ENCODE measurements around the gene PERM1.

PERM1 gene

DNA sequence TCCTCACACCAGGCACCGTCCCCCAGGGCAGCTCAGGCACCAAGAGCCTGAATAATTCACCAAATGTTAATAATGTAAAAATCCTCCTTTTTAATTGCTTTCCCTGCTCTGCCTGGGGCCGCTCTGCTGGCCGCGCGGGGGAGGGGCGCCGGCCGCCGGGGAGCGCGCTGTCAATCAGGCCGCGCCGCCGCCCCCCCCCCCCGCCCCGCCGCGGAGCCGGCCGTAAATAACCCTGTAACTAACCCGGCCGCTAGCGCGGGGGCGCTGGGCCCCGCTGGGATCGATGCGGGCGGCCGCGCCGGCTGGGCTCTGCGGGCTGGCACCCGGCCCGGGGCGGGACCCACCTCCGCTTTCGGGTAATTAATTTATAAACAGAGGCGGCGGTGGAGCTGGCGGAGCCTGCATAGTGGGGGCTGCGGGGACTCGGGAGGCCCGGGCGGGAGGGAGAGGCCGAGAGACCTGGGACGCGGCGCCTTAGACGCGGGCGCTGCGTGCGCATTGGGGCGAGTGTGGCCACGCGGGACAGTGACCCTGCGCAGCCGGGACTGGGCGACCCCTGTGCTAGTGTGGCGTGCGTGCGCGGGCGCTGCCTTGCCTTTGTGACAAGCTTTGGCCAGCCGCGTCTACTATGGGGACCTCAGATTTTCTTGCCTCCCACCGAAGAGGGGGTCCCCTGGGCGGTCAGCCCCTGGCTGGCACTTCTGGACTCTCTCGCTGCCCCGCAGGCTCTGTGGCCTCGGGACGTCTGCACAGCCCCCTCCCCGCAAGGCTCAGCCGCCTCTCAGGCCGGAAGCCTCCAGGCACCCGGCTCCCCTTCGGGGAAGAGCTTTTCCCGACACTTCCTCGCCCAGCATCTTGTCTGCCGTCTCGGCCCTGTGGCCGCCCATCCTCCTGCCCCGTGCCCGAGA is 41.5 kb downstream of the PERM1 start:
- peaks cover 63% of the 10 kb centered on the region for H3K4me1 ChIP-seq
- DNase-seq = peak; percentile 86
- H3K4me3 ChIP-seq (ENCODE audit: low read depth, low read length) = peak overlapping the region; percentile 47
- no peaks in the 10 kb centered on the region for H3K9me3 ChIP-seq
- TF ChIP-seq, protein P1, sequence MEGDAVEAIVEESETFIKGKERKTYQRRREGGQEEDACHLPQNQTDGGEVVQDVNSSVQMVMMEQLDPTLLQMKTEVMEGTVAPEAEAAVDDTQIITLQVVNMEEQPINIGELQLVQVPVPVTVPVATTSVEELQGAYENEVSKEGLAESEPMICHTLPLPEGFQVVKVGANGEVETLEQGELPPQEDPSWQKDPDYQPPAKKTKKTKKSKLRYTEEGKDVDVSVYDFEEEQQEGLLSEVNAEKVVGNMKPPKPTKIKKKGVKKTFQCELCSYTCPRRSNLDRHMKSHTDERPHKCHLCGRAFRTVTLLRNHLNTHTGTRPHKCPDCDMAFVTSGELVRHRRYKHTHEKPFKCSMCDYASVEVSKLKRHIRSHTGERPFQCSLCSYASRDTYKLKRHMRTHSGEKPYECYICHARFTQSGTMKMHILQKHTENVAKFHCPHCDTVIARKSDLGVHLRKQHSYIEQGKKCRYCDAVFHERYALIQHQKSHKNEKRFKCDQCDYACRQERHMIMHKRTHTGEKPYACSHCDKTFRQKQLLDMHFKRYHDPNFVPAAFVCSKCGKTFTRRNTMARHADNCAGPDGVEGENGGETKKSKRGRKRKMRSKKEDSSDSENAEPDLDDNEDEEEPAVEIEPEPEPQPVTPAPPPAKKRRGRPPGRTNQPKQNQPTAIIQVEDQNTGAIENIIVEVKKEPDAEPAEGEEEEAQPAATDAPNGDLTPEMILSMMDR (IDR thresholded peaks at IDR 0.05; ENCODE audit: low read depth, low read length) = no peak
- H3K36me3 ChIP-seq = peaks cover 15% of the 10 kb centered on the region
- H3K27me3 ChIP-seq = 0 out of 2 replicates have a peak, but pooled peaks cover under 1% of the 10 kb centered on the region

DNA sequence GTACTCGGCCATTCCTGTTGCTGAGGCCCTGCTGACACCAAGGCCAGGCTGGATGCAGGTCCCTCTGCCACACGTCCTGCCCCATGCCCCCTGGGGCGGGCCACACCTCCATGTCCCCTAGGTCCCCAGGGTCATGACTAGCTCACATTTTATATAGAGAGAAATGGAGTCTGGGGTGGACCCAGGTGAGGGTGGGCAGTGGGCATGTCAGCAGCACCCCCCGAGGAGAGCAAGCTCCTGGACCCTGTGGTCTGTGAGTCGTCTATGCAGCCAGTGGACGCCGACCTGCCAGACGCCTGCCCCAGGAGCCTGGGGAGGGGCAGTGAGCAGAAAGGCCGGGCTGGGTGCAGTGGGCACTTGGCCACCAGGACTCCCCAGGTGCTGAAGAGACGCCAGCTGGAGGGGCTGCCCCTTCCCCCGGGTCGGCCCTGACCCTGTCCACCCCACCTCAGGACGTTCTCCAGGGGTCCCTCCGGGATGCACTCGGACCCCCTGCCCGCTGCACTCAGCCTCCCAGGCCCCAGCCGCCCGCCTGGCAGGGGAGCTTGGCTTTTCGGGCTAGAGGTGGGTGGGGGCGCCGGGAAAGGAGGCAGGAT is 42.3 kb downstream of the PERM1 start:
- H3K36me3 ChIP-seq = peaks cover 10% of the 10 kb centered on the region
- H3K4me3 ChIP-seq (ENCODE audit: low read depth, low read length) = no peak overlapping the region
- DNase-seq = no peak
- TF ChIP-seq, protein P1 (IDR thresholded peaks at IDR 0.05; ENCODE audit: low read depth, low read length) = no peak
- peaks cover 5% of the 10 kb centered on the region; the same call in 1 of the 2 replicates for H3K27me3 ChIP-seq
- H3K4me1 ChIP-seq = peaks cover 63% of the 10 kb centered on the region
- H3K9me3 ChIP-seq = no peaks in the 10 kb centered on the region

DNA sequence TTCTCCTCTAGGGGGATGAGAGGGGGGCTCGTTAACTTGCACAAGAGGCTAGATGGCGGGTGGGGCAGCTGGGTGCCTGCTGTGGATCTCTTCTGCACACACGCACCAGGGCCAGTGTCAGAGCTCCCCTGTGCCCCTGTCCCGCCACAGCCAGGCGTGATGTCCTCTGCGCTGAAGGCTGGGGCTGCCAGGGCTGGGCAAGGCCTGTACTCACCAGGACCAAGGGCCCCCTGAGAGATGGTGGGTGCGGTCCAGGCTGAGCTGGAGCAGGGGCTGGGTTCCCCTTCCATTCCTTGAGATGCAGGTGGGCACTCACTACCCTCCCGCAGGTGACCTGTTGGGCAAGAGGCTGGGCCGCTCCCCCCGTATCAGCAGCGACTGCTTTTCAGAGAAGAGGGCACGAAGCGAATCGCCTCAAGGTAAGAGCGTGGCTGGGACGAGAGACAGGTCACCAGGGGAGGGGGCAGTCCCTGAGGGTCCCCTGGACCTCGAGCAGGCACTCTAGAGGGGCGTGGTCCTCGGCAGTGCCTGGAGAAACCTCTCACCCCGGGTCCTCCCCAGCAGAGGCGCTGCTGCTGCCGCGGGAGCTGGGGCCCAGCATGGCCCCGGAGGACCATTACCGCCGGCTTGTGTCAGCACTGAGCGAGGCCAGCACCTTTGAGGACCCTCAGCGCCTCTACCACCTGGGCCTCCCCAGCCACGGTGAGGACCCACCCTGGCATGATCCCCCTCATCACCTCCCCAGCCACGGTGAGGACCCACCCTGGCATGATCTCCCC is 43.0 kb downstream of the PERM1 start:
- TF ChIP-seq, protein P1 (IDR thresholded peaks at IDR 0.05; ENCODE audit: low read depth, low read length) = peak; percentile 16; the same call in 1 of the 2 replicates
- Histone ChIP-seq H3K4me1 (peaks cover 61% of the 10 kb centered on the region), H3K27me3 (peaks cover 5% of the 10 kb centered on the region; the same call in 1 of the 2 replicates), H3K9me3 (no peaks in the 10 kb centered on the region), H3K36me3 (peaks cover 10% of the 10 kb centered on the region), H3K4me3 (ENCODE audit: low read depth, low read length) (no peak overlapping the region)
- DNase-seq = no peak

DNA sequence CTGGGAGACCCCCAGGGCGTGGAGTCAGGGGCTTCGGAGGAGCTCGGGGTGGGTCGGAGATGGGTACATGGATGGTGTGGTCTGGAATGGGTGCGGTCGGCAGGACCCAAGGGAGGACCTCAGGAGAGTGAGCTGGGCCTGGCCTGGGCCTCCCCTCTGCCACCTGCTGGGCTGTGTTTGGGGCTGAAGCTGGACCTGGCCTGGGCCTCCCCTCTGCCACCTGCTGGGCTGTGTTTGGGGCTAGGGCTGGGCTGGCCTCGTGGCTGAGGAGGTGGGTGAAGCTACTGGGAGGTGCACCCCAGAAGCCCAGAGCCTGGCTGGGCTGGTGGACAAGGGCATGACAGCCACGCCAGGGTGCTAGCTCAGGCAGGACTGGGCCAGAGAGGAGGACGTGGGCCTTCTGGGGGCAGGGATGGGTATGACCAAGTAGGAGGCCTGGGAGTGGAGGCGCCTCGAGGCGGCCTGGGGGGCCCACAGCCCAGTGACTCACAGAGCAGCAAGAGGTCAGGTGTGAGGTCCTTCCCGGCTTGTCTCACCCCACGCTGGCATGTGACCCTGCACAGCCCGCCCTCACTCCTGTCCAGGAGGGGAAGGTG is 43.7 kb downstream of the PERM1 start:
- Histone ChIP-seq H3K27me3 (peaks cover 5% of the 10 kb centered on the region; the same call in 1 of the 2 replicates), H3K36me3 (peaks cover 10% of the 10 kb centered on the region), H3K9me3 (no peaks in the 10 kb centered on the region), H3K4me3 (ENCODE audit: low read depth, low read length) (no peak overlapping the region), H3K4me1 (peaks cover 61% of the 10 kb centered on the region)
- TF ChIP-seq, protein P1 (IDR thresholded peaks at IDR 0.05; ENCODE audit: low read depth, low read length) = peak; percentile 62
- DNase-seq = peak; percentile 60

DNA sequence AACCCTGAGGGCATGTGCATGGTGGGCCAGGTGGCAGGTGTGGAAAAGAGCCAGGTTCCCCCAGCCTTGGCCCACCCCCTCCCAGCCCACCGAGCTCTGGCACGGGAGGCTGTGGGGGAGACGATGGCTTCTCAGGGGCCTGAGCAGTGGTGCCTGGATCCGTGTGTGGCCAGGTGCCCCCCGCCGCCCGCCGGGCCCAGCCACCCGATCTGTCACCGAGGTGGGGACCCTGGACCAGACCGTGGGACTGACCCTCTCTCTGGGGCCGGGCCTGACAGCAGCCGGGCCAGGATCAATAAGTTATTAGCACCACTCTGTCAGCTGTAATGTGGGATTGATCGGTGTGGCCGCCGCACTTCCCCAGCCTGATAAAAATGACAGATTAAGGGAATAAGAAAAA is 44.4 kb downstream of the PERM1 start:
- Histone ChIP-seq H3K36me3 (peaks cover 5% of the 10 kb centered on the region), H3K9me3 (no peaks in the 10 kb centered on the region), H3K27me3 (peaks cover 5% of the 10 kb centered on the region; the same call in 1 of the 2 replicates), H3K4me3 (ENCODE audit: low read depth, low read length) (no peak overlapping the region), H3K4me1 (peaks cover 60% of the 10 kb centered on the region)
- TF ChIP-seq, protein P1 (IDR thresholded peaks at IDR 0.05; ENCODE audit: low read depth, low read length) = no peak
- DNase-seq = no peak

Measured in BE2C (cell line).